CD4-positive, alpha-beta memory T cell (primary cell): ENCODE data around the gene YARS2. TPM values are rescaled to one million over a fixed set of nuclear protein-coding genes. Genes with fewer than 3 reads are reported as not detected.

Source experiments
- CTCF ChIA-PET: fragments of 350-600 bp; sonication (Branson Sonifier 250); formaldehyde crosslinking; loops from one replicate; lab custom pipeline; 2021; ENCODE audit warnings: inconsistent platforms; ENCODE audit not compliant: partially characterized antibody; lab: Charles Lee
- POLR2A ChIA-PET: fragments of 350-600 bp; sonication (Branson Sonifier 250); formaldehyde crosslinking; loops from one replicate; lab custom pipeline; 2021; ENCODE audit not compliant: partially characterized antibody; lab: Charles Lee
- DNase-seq, 5 donors: peaks; one replicate each; pipeline versions ENCODE4 v3.0.0 to v3.0.0-alpha.2; 2020 to 2022; ENCODE audit warnings: mixed read lengths in 1 of 5
- H3K27ac ChIP-seq: one replicate; pipeline ENCODE4 v1.7.0; 2013; ENCODE audit warnings: low read depth, low read length
- H3K27me3 ChIP-seq: 2 replicates; pipeline ENCODE4 v1.7.0; 2013; ENCODE audit warnings: mild to moderate bottlenecking, low read length, moderate library complexity; ENCODE audit not compliant: insufficient read depth
- H3K36me3 ChIP-seq: 2 replicates; pipeline ENCODE4 v1.7.0; 2013; ENCODE audit warnings: mild to moderate bottlenecking, low read length, moderate library complexity; ENCODE audit not compliant: insufficient read depth
- H3K4me1 ChIP-seq: 2 replicates; pipeline ENCODE4 v1.7.0; 2013; ENCODE audit warnings: mild to moderate bottlenecking, low read length, moderate library complexity; ENCODE audit not compliant: insufficient read depth
- H3K4me3 ChIP-seq, 2 donors: one replicate each; pipeline ENCODE4 v1.7.0; 2013; ENCODE audit warnings: low read length in 2 of 2, mild to moderate bottlenecking in 1 of 2
- H3K9me3 ChIP-seq, 2 donors: one replicate each; pipeline ENCODE4 v1.7.0; 2013; ENCODE audit warnings: low read length in 2 of 2, control low read depth in 1 of 2; ENCODE audit not compliant: control insufficient read depth in 1 of 2
- H3K27ac Mint-ChIP-seq, 7 donors: one replicate each; pipeline ENCODE4 v1.8.0; 2020 to 2021; ENCODE audit warnings: mixed read lengths in 7 of 7, mild to moderate bottlenecking in 6 of 7, inconsistent platforms in 3 of 7, moderate library complexity in 3 of 7
- H3K27me3 Mint-ChIP-seq, 2 donors: one replicate each; pipeline ENCODE4 v1.8.0; 2020 to 2021; ENCODE audit warnings: mixed read lengths in 2 of 2
- H3K36me3 Mint-ChIP-seq, 2 donors: one replicate each; pipeline ENCODE4 v1.8.0; 2020 to 2021; ENCODE audit warnings: mixed read lengths in 2 of 2, inconsistent platforms in 1 of 2, mild to moderate bottlenecking in 1 of 2
- H3K4me1 Mint-ChIP-seq, 4 donors: one replicate each; pipeline ENCODE4 v1.8.0; 2020 to 2021; ENCODE audit warnings: mixed read lengths in 4 of 4, mild to moderate bottlenecking in 1 of 4
- H3K4me3 Mint-ChIP-seq, 8 donors: one replicate each; pipeline ENCODE4 v1.8.0; 2020 to 2021; ENCODE audit warnings: mixed read lengths in 8 of 8, mild to moderate bottlenecking in 7 of 8, moderate library complexity in 6 of 8, inconsistent platforms in 3 of 8
- H3K9me3 Mint-ChIP-seq, 8 donors: one replicate each; pipeline ENCODE4 v1.8.0; 2020 to 2021; ENCODE audit warnings: mixed read lengths in 8 of 8, mild to moderate bottlenecking in 5 of 8, inconsistent platforms in 3 of 8, moderate library complexity in 1 of 8
- intact Hi-C: fragments of 100-400 bp; cut with micrococcal nuclease; formaldehyde crosslinking; loops from one replicate; pipeline ENCODE4 v1.15.1; 2023
- polyA plus RNA-seq, 2 donors: library from polyadenylated mRNA; unstranded; fragments of 300-500 nt; fragmentation: Illumina TruSeq; gene quantifications; one replicate each; pipeline ENCODE4 v1.2.3, GENCODE V29; 2021
- total RNA-seq, 2 experiments: library from RNA; stranded (reverse); gene quantifications; one replicate each; pipeline ENCODE4 v1.2.3, GENCODE V29; 2021

YARS2 gene
- total and polyA plus RNA-seq, 4 experiments from 2014 or later = 11.6 to 19.3 (median 18.9) TPM

- no peaks in the 10 kb centered on the region for H3K27me3 ChIP-seq
- H3K4me1 ChIP-seq = peaks cover 16% of the 10 kb centered on the region
- H3K4me3 ChIP-seq = no peak overlapping the region
- no peaks in the 10 kb centered on the region for H3K9me3 Mint-ChIP-seq
- no peaks in the 10 kb centered on the region for H3K9me3 ChIP-seq
- H3K4me3 Mint-ChIP-seq = peak overlapping the region; percentile 68 to 95 (median 93)
- peaks cover 18 to 51% of the 10 kb centered on the region in 2 donors for H3K36me3 Mint-ChIP-seq
- POLR2A ChIA-PET = interaction anchor here (1.6 to 2.8 kb wide), 2 partner anchors 1101 to 1268 kb away, joined by 4 to 62 read pairs; partner anchors contain the start of gene ALG10
- H3K27me3 Mint-ChIP-seq = no peaks in the 10 kb centered on the region
- H3K27ac ChIP-seq = peak overlapping the region; percentile 78
- peaks cover 21% of the 10 kb centered on the region for H3K36me3 ChIP-seq
- CTCF ChIA-PET = interaction anchor here (0.9 to 4.8 kb wide), 6 partner anchors 12 to 1267 kb away, joined by 5 to 125 read pairs (median 29); partner anchors contain the start of genes ALG10 and DNM1L
- intact Hi-C loops = loop anchor here (2.0 kb wide), 2 partner anchors 389 to 1101 kb away; no protein-coding TSS in a partner anchor
- H3K4me1 Mint-ChIP-seq = peaks cover 11 to 22% (median 17%) of the 10 kb centered on the region in 4 donors
- H3K27ac Mint-ChIP-seq = peak overlapping the region; percentile 73 to 93 (median 90)
- DNase-seq = no peak
These were observed 1.6 kb downstream of the YARS2 start for GRCh38 chr12:32754111-32754510.

- H3K27ac ChIP-seq = peak overlapping the region; percentile 78
- Mint-ChIP-seq H3K4me1 (peaks cover 11 to 22% (median 17%) of the 10 kb centered on the region in 4 donors), H3K36me3 (peaks cover 22 to 56% of the 10 kb centered on the region in 2 donors), H3K9me3 (no peaks in the 10 kb centered on the region), H3K4me3 (peak overlapping the region in 5 of 8 donors; percentile 71 to 95 (median 91)), H3K27ac (peak overlapping the region; percentile 18 to 93 (median 78)), H3K27me3 (no peaks in the 10 kb centered on the region)
- no peaks in the 10 kb centered on the region for H3K27me3 ChIP-seq
- H3K4me3 ChIP-seq = no peak overlapping the region
- intact Hi-C loops = loop anchor here (2.0 kb wide), 2 partner anchors 389 to 1101 kb away; no protein-coding TSS in a partner anchor
- DNase-seq = no peak
- peaks cover 24% of the 10 kb centered on the region for H3K36me3 ChIP-seq
- ChIA-PET POLR2A (interaction anchor here (1.6 kb wide), 1 partner anchor 1100 kb away, joined by 4 read pairs; no protein-coding TSS in a partner anchor), CTCF (interaction anchor here (0.6 kb wide), 1 partner anchor 965 kb away, joined by 3 read pairs; no protein-coding TSS in a partner anchor)
- H3K4me1 ChIP-seq = peaks cover 16% of the 10 kb centered on the region
- H3K9me3 ChIP-seq = no peaks in the 10 kb centered on the region
These were observed 2.1 kb downstream of the YARS2 start for GRCh38 chr12:32753605-32754004.

- Histone ChIP-seq H3K27me3 (no peaks in the 10 kb centered on the region), H3K9me3 (no peaks in the 10 kb centered on the region), H3K27ac (no peak overlapping the region), H3K36me3 (peaks cover 49% of the 10 kb centered on the region), H3K4me3 (no peak overlapping the region), H3K4me1 (no peaks in the 10 kb centered on the region)
- Mint-ChIP-seq H3K4me3 (no peak overlapping the region), H3K4me1 (peaks cover 8 to 14% (median 11%) of the 10 kb centered on the region in 4 donors), H3K27me3 (no peaks in the 10 kb centered on the region), H3K27ac (no peak overlapping the region), H3K36me3 (peaks cover 33 to 83% of the 10 kb centered on the region in 2 donors), H3K9me3 (no peaks in the 10 kb centered on the region)
- ChIA-PET POLR2A (no interaction called here), CTCF (interaction anchor here (4.9 kb wide), 1 partner anchor 13 kb away, joined by 37 read pairs; the partner anchor contains the start of gene YARS2)
- intact Hi-C loops = no loop called here
- no peak for DNase-seq
These were observed 12.4 kb downstream of the YARS2 start for GRCh38 chr12:32743264-32743663.

- Histone ChIP-seq H3K4me3 (no peak overlapping the region), H3K27ac (no peak overlapping the region), H3K36me3 (peaks cover 50% of the 10 kb centered on the region), H3K4me1 (no peaks in the 10 kb centered on the region), H3K9me3 (no peaks in the 10 kb centered on the region), H3K27me3 (no peaks in the 10 kb centered on the region)
- CTCF ChIA-PET = interaction anchor here (0.6 to 4.9 kb wide), 2 partner anchors 14 to 40 kb away, joined by 3 to 37 read pairs; partner anchors contain the start of gene YARS2
- POLR2A ChIA-PET = no interaction called here
- no peak overlapping the region for H3K4me3 Mint-ChIP-seq
- H3K9me3 Mint-ChIP-seq = no peaks in the 10 kb centered on the region
- no peak overlapping the region for H3K27ac Mint-ChIP-seq
- intact Hi-C loops = no loop called here
- H3K4me1 Mint-ChIP-seq = peaks cover 7 to 17% (median 10%) of the 10 kb centered on the region in 4 donors
- DNase-seq = no peak
- H3K36me3 Mint-ChIP-seq = peaks cover 33 to 83% of the 10 kb centered on the region in 2 donors
- no peaks in the 10 kb centered on the region for H3K27me3 Mint-ChIP-seq
These were observed 13.6 kb downstream of the YARS2 start for GRCh38 chr12:32742133-32742532.

- H3K36me3 ChIP-seq = peaks cover 27% of the 10 kb centered on the region
- Mint-ChIP-seq H3K27ac (peak overlapping the region in 1 of 7 donors; percentile 81), H3K36me3 (peaks cover 29 to 78% of the 10 kb centered on the region in 2 donors), H3K4me1 (peaks cover 7 to 11% (median 9%) of the 10 kb centered on the region in 4 donors), H3K9me3 (no peaks in the 10 kb centered on the region), H3K4me3 (no peak overlapping the region), H3K27me3 (no peaks in the 10 kb centered on the region)
- no peaks in the 10 kb centered on the region for H3K27me3 ChIP-seq
- ChIA-PET POLR2A (no interaction called here), CTCF (no interaction called here)
- H3K9me3 ChIP-seq = no peaks in the 10 kb centered on the region
- no peak overlapping the region for H3K27ac ChIP-seq
- intact Hi-C loops = no loop called here
- H3K4me3 ChIP-seq = no peak overlapping the region
- no peaks in the 10 kb centered on the region for H3K4me1 ChIP-seq
- DNase-seq = no peak
These were observed 16.4 kb downstream of the YARS2 start for GRCh38 chr12:32739279-32739678.

DNA sequence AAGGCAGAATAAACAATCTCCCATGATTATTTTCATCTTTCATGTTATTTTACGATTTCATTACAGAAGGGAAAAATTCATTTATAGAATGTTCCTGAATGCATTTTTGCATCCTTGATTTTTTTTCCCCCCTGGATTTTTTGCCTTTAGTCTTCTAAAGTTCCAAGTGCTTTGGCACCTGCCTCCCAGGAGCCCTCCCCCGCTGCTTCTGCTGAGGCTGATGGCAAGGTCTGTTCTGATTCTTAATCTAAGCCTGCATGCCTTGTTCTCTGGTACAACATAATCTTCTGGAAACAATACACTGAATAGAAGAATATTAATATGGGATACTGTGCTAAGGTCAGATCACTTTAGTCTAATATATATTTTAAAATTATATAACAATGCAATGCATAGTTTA, 18.0 kb downstream of the YARS2 start:
- no peak overlapping the region for H3K4me3 Mint-ChIP-seq
- Histone ChIP-seq H3K27me3 (no peaks in the 10 kb centered on the region), H3K4me1 (no peaks in the 10 kb centered on the region), H3K9me3 (no peaks in the 10 kb centered on the region), H3K36me3 (peaks cover 27% of the 10 kb centered on the region), H3K27ac (no peak overlapping the region), H3K4me3 (no peak overlapping the region)
- H3K9me3 Mint-ChIP-seq = no peaks in the 10 kb centered on the region
- peaks cover 22 to 75% of the 10 kb centered on the region in 2 donors for H3K36me3 Mint-ChIP-seq
- no peak for DNase-seq
- H3K4me1 Mint-ChIP-seq = peaks cover 0 to 6% (median 4%) of the 10 kb centered on the region in 4 donors
- POLR2A ChIA-PET = interaction anchor here (1.3 kb wide), 1 partner anchor 18 kb away, joined by 3 read pairs; the partner anchor contains the start of gene YARS2
- H3K27ac Mint-ChIP-seq = peak overlapping the region in 2 of 7 donors; percentile 39 to 57
- CTCF ChIA-PET = no interaction called here
- H3K27me3 Mint-ChIP-seq = no peaks in the 10 kb centered on the region
- intact Hi-C loops = no loop called here

DNA sequence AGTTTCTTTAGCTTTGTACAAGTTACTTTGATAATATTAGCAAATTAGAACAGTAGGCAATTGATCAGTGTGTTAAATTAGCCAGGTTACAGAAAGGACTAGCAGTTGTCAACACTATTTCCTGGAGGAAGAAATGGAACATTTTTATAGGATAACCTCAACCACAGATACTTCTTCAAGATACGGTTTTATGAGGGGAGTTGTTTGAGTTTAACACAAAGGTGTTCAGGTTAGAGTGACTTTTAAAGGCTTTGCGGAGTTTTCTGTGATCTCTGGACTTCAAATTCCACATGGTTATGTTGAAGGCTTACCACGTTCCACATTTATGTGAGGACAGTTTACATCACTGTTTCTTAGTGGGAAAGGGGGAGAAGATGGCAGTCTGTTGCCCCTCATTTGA, 19.3 kb downstream of the YARS2 start:
- peaks cover 22 to 74% of the 10 kb centered on the region in 2 donors for H3K36me3 Mint-ChIP-seq
- H3K4me1 ChIP-seq = no peaks in the 10 kb centered on the region
- H3K36me3 ChIP-seq = peaks cover 22% of the 10 kb centered on the region
- intact Hi-C loops = no loop called here
- CTCF ChIA-PET = interaction anchor here (2.6 kb wide), 1 partner anchor 19 kb away, joined by 11 read pairs; the partner anchor contains the start of gene YARS2
- H3K9me3 Mint-ChIP-seq = no peaks in the 10 kb centered on the region
- peaks cover 0 to 5% (median 3%) of the 10 kb centered on the region in 4 donors for H3K4me1 Mint-ChIP-seq
- no peak for DNase-seq
- POLR2A ChIA-PET = interaction anchor here (1.3 kb wide), 1 partner anchor 19 kb away, joined by 3 read pairs; the partner anchor contains the start of gene YARS2
- H3K4me3 ChIP-seq = no peak overlapping the region
- H3K4me3 Mint-ChIP-seq = no peak overlapping the region
- H3K27me3 ChIP-seq = no peaks in the 10 kb centered on the region
- H3K27ac Mint-ChIP-seq = peak overlapping the region in 3 of 7 donors; percentile 43 to 75 (median 55)
- H3K27me3 Mint-ChIP-seq = no peaks in the 10 kb centered on the region
- H3K9me3 ChIP-seq = no peaks in the 10 kb centered on the region
- no peak overlapping the region for H3K27ac ChIP-seq
